K562 (cell line): Measurements from ENCODE around the gene CACNA1A. TPM values are rescaled to one million over a fixed set of nuclear protein-coding genes. Genes with fewer than 3 reads are reported as not detected.
A peak's percentile ranks its signal among the peaks of the same experiment; 100 is the strongest.

Experiments
- polyA plus RNA-seq, 8 experiments: library from polyadenylated mRNA; depleted of rRNA in 4 of 8; stranded (reverse) in 5 of 8; unstranded in 3 of 8; fragments of >200 nt; fragmentation: Nextera tagmentation in 2 of 8; fragmentation: Illumina TruSeq in 1 of 8; extraction: Ambion mirVana in 2 of 8; extraction: Trizol in 1 of 8; gene quantifications; 2 replicates each; pipeline versions ENCODE4 v1.2.1 to v1.2.3, GENCODE V29; 2011 to 2014; ENCODE audit warnings: inconsistent platforms in 1 of 8, missing spikeins in 1 of 8
- total RNA-seq, 7 experiments: library from RNA; depleted of rRNA in 6 of 7; stranded (reverse); fragments of >200 nt in 6 of 7; fragmentation: Illumina TruSeq in 2 of 7; extraction: Trizol in 2 of 7; gene quantifications; 2 replicates each; pipeline versions ENCODE4 v1.2.1 to v1.2.3, GENCODE V29; 2011 to 2021; ENCODE audit warnings: low replicate concordance in 1 of 7
- TF ChIP-seq, protein P1 (sequence below), 2 experiments: fragments of 450-650 bp; formaldehyde crosslinking in 1 of 2; IDR thresholded peaks; 2 replicates each; pipeline versions ENCODE4 v1.4.0 to v1.6.1; 2014 to 2020; ENCODE audit warnings: mild to moderate bottlenecking in 2 of 2, borderline replicate concordance in 1 of 2, low read depth in 1 of 2
- TF ChIP-seq, protein P2 (sequence below), 3 experiments: IDR thresholded peaks in 2 of 3; conservative IDR thresholded peaks in 1 of 3; 2 replicates each; pipeline ENCODE4 v1.5.1; 2011 to 2012; ENCODE audit warnings: low read length in 3 of 3, mild to moderate bottlenecking in 3 of 3, control low read depth in 2 of 3, improper control_type of control experiment in 1 of 3, inconsistent platforms in 1 of 3, low read depth in 1 of 3, mixed read lengths in 1 of 3, moderate library complexity in 1 of 3; ENCODE audit not compliant: insufficient read depth in 2 of 3

Gene CACNA1A
- total and polyA plus RNA-seq, 9 of the 15 experiments (the other 6 are each of a cell fraction or from before 2014, with no cell fraction given) = 0.03 to 0.20 (median 0.09) TPM; not detected in 1

DNA sequence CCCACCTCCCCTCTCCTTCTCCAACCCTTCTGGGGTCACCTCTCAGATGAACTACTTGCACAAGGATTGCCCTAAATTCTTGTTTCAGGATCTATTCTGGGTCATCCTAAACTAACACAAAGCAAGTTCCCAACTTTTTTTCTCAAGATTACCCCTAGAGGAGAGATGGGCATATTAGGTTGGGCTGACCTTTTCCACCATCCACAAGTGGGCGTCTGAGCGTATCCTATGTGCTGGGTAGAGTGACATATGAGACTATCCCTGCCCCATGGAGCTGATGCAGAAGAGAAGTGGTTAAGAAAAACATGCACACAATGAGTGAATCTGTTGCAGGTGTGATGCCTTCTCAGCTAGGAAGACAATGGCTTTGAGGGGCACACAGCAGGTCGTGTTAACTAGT, 132.7 kb downstream of the CACNA1A start (continued):
- TF ChIP-seq, protein P1, sequence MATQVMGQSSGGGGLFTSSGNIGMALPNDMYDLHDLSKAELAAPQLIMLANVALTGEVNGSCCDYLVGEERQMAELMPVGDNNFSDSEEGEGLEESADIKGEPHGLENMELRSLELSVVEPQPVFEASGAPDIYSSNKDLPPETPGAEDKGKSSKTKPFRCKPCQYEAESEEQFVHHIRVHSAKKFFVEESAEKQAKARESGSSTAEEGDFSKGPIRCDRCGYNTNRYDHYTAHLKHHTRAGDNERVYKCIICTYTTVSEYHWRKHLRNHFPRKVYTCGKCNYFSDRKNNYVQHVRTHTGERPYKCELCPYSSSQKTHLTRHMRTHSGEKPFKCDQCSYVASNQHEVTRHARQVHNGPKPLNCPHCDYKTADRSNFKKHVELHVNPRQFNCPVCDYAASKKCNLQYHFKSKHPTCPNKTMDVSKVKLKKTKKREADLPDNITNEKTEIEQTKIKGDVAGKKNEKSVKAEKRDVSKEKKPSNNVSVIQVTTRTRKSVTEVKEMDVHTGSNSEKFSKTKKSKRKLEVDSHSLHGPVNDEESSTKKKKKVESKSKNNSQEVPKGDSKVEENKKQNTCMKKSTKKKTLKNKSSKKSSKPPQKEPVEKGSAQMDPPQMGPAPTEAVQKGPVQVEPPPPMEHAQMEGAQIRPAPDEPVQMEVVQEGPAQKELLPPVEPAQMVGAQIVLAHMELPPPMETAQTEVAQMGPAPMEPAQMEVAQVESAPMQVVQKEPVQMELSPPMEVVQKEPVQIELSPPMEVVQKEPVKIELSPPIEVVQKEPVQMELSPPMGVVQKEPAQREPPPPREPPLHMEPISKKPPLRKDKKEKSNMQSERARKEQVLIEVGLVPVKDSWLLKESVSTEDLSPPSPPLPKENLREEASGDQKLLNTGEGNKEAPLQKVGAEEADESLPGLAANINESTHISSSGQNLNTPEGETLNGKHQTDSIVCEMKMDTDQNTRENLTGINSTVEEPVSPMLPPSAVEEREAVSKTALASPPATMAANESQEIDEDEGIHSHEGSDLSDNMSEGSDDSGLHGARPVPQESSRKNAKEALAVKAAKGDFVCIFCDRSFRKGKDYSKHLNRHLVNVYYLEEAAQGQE (IDR thresholded peaks at IDR 0.05; ENCODE audit: borderline replicate concordance) = peak; percentile 24; the same call in 1 of the 2 replicates
- TF ChIP-seq, protein P1 (CRISPR knock-in tag; IDR thresholded peaks at IDR 0.05; ENCODE audit: low read depth) = no peak
- TF ChIP-seq, protein P2, sequence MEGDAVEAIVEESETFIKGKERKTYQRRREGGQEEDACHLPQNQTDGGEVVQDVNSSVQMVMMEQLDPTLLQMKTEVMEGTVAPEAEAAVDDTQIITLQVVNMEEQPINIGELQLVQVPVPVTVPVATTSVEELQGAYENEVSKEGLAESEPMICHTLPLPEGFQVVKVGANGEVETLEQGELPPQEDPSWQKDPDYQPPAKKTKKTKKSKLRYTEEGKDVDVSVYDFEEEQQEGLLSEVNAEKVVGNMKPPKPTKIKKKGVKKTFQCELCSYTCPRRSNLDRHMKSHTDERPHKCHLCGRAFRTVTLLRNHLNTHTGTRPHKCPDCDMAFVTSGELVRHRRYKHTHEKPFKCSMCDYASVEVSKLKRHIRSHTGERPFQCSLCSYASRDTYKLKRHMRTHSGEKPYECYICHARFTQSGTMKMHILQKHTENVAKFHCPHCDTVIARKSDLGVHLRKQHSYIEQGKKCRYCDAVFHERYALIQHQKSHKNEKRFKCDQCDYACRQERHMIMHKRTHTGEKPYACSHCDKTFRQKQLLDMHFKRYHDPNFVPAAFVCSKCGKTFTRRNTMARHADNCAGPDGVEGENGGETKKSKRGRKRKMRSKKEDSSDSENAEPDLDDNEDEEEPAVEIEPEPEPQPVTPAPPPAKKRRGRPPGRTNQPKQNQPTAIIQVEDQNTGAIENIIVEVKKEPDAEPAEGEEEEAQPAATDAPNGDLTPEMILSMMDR (IDR thresholded peaks at IDR 0.05 in 2 of 3, conservative IDR thresholded peaks at IDR 0.05 in 1 of 3; ENCODE audit: insufficient read depth in 2 of 3, low read depth in 1 of 3, low read length in 3 of 3) = peak in 2 of 3 experiments; percentile 54 to 75; a peak in 4 of 6 replicates
- TF ChIP-seq, all 486 proteins: peak for 2
